HCT116 (cell line): ENCODE measurements around the gene SLC22A24. TPM values are rescaled to one million over a fixed set of nuclear protein-coding genes. Genes with fewer than 3 reads are reported as not detected.

Experiments
- ATAC-seq: fragments of 200-7000 bp; cut with Tn5 transposase; 2 replicates; pipeline ENCODE4 v1.9.1; 2020; ENCODE audit warnings: mild to moderate bottlenecking, moderate library complexity
- BruUV-seq: library from RNA; stranded (reverse); fragments of 400-500 nt; replicated peaks from 2 replicates; lab custom pipeline; 2021; lab: Mats Ljungman, UMichigan
- CTCF ChIA-PET: fragments of 300-600 bp; sonication (Branson Sonifier 250); formaldehyde crosslinking; loops from one replicate; lab custom pipeline; 2021; ENCODE audit warnings: antibody characterized with exemption; lab: Charles Lee
- POLR2A ChIA-PET: fragments of 300-600, 350-600 bp; sonication (Branson Sonifier 250); formaldehyde crosslinking; loops from one replicate; lab custom pipeline; 2021; ENCODE audit warnings: antibody characterized with exemption; lab: Charles Lee
- RAD21 ChIA-PET, 2 experiments: fragments of 300-600 bp; sonication (Branson Sonifier 250); formaldehyde crosslinking; loops; one replicate each; lab custom pipeline; 2023; ENCODE audit warnings: low total read pairs in 2 of 2; ENCODE audit not compliant: uncharacterized antibody in 2 of 2, unreplicated experiment in 2 of 2, low non-redundant PET in 1 of 2; lab: Charles Lee
- DNase-seq: peaks from one replicate; pipeline ENCODE4 v3.0.0-alpha.2; 2010; ENCODE audit warnings: low read depth, low spot score
- H2AFZ ChIP-seq: fragments of 200-600 bp; shearing (Covaris generic), sonication (generic); 2 replicates; pipeline ENCODE4 v1.6.1; 2017; ENCODE audit warnings: low read depth, mixed run types, mixed read lengths, antibody characterized with exemption, low read length; ENCODE audit not compliant: poor library complexity, severe bottlenecking
- H3K27ac ChIP-seq: 2 replicates; pipeline ENCODE4 v1.5.1; 2012; ENCODE audit warnings: low read depth, low read length
- H3K27me3 ChIP-seq: fragments of 200-600 bp; sonication (generic); 2 replicates; pipeline ENCODE4 v1.6.1; 2016; ENCODE audit warnings: mixed run types, low read length, mixed read lengths; ENCODE audit not compliant: insufficient read depth
- H3K36me3 ChIP-seq, 2 experiments: fragments of 200-500 bp in 1 of 2; fragments of 200-600 bp in 1 of 2; sonication (Bioruptor generic) in 1 of 2; sonication (generic) in 1 of 2; 2 replicates each; pipeline versions ENCODE4 v1.5.1 to v1.6.1; 2014 to 2016; ENCODE audit warnings: low read length in 2 of 2, inconsistent platforms in 1 of 2, mixed read lengths in 1 of 2, mixed run types in 1 of 2; ENCODE audit not compliant: insufficient read depth in 2 of 2, control insufficient read depth in 1 of 2
- H3K4me1 ChIP-seq, 2 experiments: fragments of 200-600 bp in 1 of 2; sonication (generic) in 1 of 2; 2 replicates each; pipeline versions ENCODE4 v1.5.1 to v1.6.1; 2012 to 2017; ENCODE audit warnings: low read length in 2 of 2, inconsistent platforms in 1 of 2, mild to moderate bottlenecking in 1 of 2, mixed read lengths in 1 of 2, mixed run types in 1 of 2, moderate library complexity in 1 of 2; ENCODE audit not compliant: insufficient read depth in 2 of 2, control insufficient read depth in 1 of 2
- H3K4me2 ChIP-seq: fragments of 200-600 bp; sonication (generic); 2 replicates; pipeline ENCODE4 v1.6.1; 2017; ENCODE audit warnings: mixed run types, low read length, mixed read lengths
- H3K4me3 ChIP-seq, 2 experiments: fragments of 200-600 bp in 1 of 2; sonication (generic) in 1 of 2; replicated peaks in 1 of 2; 2 replicates each; pipeline ENCODE4 v1.5.1; 2011 to 2016; ENCODE audit warnings: low read length in 2 of 2, control low read depth in 1 of 2, low read depth in 1 of 2, mild to moderate bottlenecking in 1 of 2, mixed read lengths in 1 of 2, mixed run types in 1 of 2
- H3K79me2 ChIP-seq: fragments of 200-600 bp; sonication (generic); 2 replicates; pipeline ENCODE4 v1.6.1; 2017; ENCODE audit warnings: mild to moderate bottlenecking, mixed run types, low read length, moderate library complexity, mixed read lengths; ENCODE audit not compliant: insufficient read depth
- H3K9ac ChIP-seq: fragments of 200-600 bp; sonication (generic); 2 replicates; pipeline ENCODE4 v1.6.1; 2016; ENCODE audit warnings: low read length, mixed read lengths
- H3K9me2 ChIP-seq: fragments of 200-600 bp; sonication (generic), shearing (Covaris generic); 2 replicates; pipeline ENCODE4 v1.6.1; 2017; ENCODE audit warnings: mixed run types, mild to moderate bottlenecking, moderate library complexity; ENCODE audit not compliant: insufficient read depth
- H3K9me3 ChIP-seq, 2 experiments: fragments of 200-500 bp in 1 of 2; fragments of 200-600 bp in 1 of 2; sonication (Bioruptor generic) in 1 of 2; sonication (generic) in 1 of 2; 2 replicates each; pipeline ENCODE4 v1.6.1; 2014 to 2017; ENCODE audit warnings: low read length in 2 of 2, mixed read lengths in 2 of 2, inconsistent platforms in 1 of 2, low read depth in 1 of 2, mild to moderate bottlenecking in 1 of 2, mixed run types in 1 of 2, moderate library complexity in 1 of 2; ENCODE audit not compliant: control insufficient read depth in 1 of 2, insufficient read depth in 1 of 2
- H4K20me1 ChIP-seq: fragments of 200-600 bp; sonication (generic), shearing (Covaris generic); 2 replicates; pipeline ENCODE4 v1.6.1; 2017; ENCODE audit warnings: mixed run types, mild to moderate bottlenecking, moderate library complexity; ENCODE audit not compliant: insufficient read depth
- CBX3 ChIP-seq: IDR thresholded peaks from 2 replicates; pipeline ENCODE4 v1.6.1; 2012; ENCODE audit warnings: low read depth
- CEBPB ChIP-seq: IDR thresholded peaks from 2 replicates; pipeline ENCODE4 v1.6.1; 2012; ENCODE audit warnings: low read depth
- CTCF ChIP-seq, 3 experiments: fragments of 200-600 bp in 1 of 3; sonication (generic) in 1 of 3; IDR thresholded peaks in 2 of 3; conservative IDR thresholded peaks in 1 of 3; 2 replicates each; pipeline ENCODE4 v1.5.1; 2012 to 2017; ENCODE audit warnings: low read depth in 2 of 3, low read length in 2 of 3, antibody characterized with exemption in 1 of 3, borderline replicate concordance in 1 of 3, control low read depth in 1 of 3, mild to moderate bottlenecking in 1 of 3, mixed read lengths in 1 of 3, mixed run types in 1 of 3, moderate library complexity in 1 of 3; ENCODE audit not compliant: insufficient read depth in 1 of 3
- EGR1 ChIP-seq: IDR thresholded peaks from 2 replicates; pipeline ENCODE4 v1.6.1; 2012; ENCODE audit warnings: low read depth
- EZH2 ChIP-seq: fragments of 200-600 bp; sonication (generic); IDR thresholded peaks from 2 replicates; pipeline ENCODE4 v1.6.1; 2017; ENCODE audit warnings: antibody characterized with exemption, mixed run types
- EZH2phosphoT487 ChIP-seq: fragments of 200-600 bp; IDR thresholded peaks from 2 replicates; pipeline ENCODE4 v1.6.1; 2018; ENCODE audit warnings: antibody characterized with exemption, borderline replicate concordance
- JUND ChIP-seq: IDR thresholded peaks from 2 replicates; pipeline ENCODE4 v1.6.1; 2012
- POLR2A ChIP-seq: IDR thresholded peaks from 2 replicates; pipeline ENCODE4 v1.7.0; 2011; ENCODE audit warnings: borderline replicate concordance; ENCODE audit not compliant: insufficient read depth, insufficient read length; ENCODE audit errors: extremely low read depth
- SP1 ChIP-seq: IDR thresholded peaks from 2 replicates; pipeline ENCODE4 v1.6.1; 2012; ENCODE audit warnings: low read depth
- ZFX ChIP-seq: fragments of 450-650 bp; IDR thresholded peaks from 2 replicates; pipeline ENCODE4 v1.6.1; 2017
- intact Hi-C: fragments of 100-400 bp; cut with micrococcal nuclease; formaldehyde crosslinking; loops from 2 replicates; pipeline ENCODE4 v1.10.0; 2022
- total RNA-seq: library from RNA; stranded (reverse); gene quantifications from one replicate; pipeline ENCODE4 v1.2.1, GENCODE V29; 2021; ENCODE audit not compliant: unreplicated experiment

The SLC22A24 gene
- total RNA-seq, 1 experiment from 2014 or later: not detected

- Histone ChIP-seq H3K9me2 (no peaks in the 10 kb centered on the region), H3K9me3 (no peaks in the 10 kb centered on the region), H4K20me1 (no peaks in the 10 kb centered on the region), H3K9ac (no peak overlapping the region), H3K36me3 (no peaks in the 10 kb centered on the region), H3K27ac (no peak overlapping the region), H3K4me1 (no peaks in the 10 kb centered on the region), H2AFZ (no peak overlapping the region), H3K4me2 (no peak overlapping the region), H3K79me2 (no peaks in the 10 kb centered on the region), H3K4me3 (no peak overlapping the region), H3K27me3 (peaks cover 25% of the 10 kb centered on the region)
- no TSS peak for BruUV-seq
- TF ChIP-seq CEBPB (no peak), ZFX (no peak), EZH2phosphoT487 (no peak), EZH2 (no peak), SP1 (no peak)
- CTCF ChIA-PET: no interaction called here
- RAD21 ChIA-PET: no interaction called here
- intact Hi-C loops: no loop called here
- ATAC-seq: no peak
- DNase-seq: no peak
- POLR2A ChIA-PET: interaction anchor here (1.0 kb wide), 1 partner anchor 339 kb away, joined by 3 read pairs; no protein-coding TSS in a partner anchor
Measured at GRCh38 chr11:63180536-63180935, 36.5 kb upstream of the SLC22A24 start.

GRCh38 chr11:63179432-63180041, 35.5 kb upstream of the SLC22A24 start:
- Histone ChIP-seq H3K4me2 (no peak overlapping the region), H3K27me3 (peaks cover 25% of the 10 kb centered on the region), H3K9me2 (no peaks in the 10 kb centered on the region), H3K4me3 (no peak overlapping the region), H3K9ac (no peak overlapping the region), H3K79me2 (no peaks in the 10 kb centered on the region), H3K27ac (no peak overlapping the region), H3K9me3 (no peaks in the 10 kb centered on the region)
- intact Hi-C loops: no loop called here
- ChIA-PET POLR2A (interaction anchor here (1.0 kb wide), 1 partner anchor 338 kb away, joined by 3 read pairs; no protein-coding TSS in a partner anchor), RAD21 (no interaction called here)
- no peak for ATAC-seq
- TF ChIP-seq EGR1 (no peak), CBX3 (no peak), CTCF (IDR thresholded peaks at IDR 0.05 in 2 of 3, conservative IDR thresholded peaks at IDR 0.05 in 1 of 3; ENCODE audit: borderline replicate concordance in 1 of 3, insufficient read depth in 1 of 3, low read depth in 2 of 3, low read length in 2 of 3) (no peak), POLR2A (no peak), JUND (no peak), CEBPB (no peak)
- TF ChIP-seq, all 23 proteins: peak for 0
- no TSS peak for BruUV-seq
- CTCF ChIA-PET: no interaction called here
- H4K20me1 ChIP-seq: no peaks in the 10 kb centered on the region
- DNase-seq: no peak
- H2AFZ ChIP-seq: no peak overlapping the region
- no peaks in the 10 kb centered on the region for H3K36me3 ChIP-seq
- no peaks in the 10 kb centered on the region for H3K4me1 ChIP-seq
